CD4-positive, alpha-beta T cell treated with Interleukin-4 for 1 hour (primary cell): ENCODE results near the gene CDH4.

ENCODE experiments used
- DNase-seq, 2 donors: peaks; one replicate each; pipeline ENCODE4 v3.0.0-alpha.2; 2020 to 2022

Gene CDH4

GRCh38 chr20:61816606-61817460 lies 564.8 kb downstream of the CDH4 start:
- DNase-seq = no peak

GRCh38 chr20:61817575-61817974 lies 565.5 kb downstream of the CDH4 start:
- no peak for DNase-seq

GRCh38 chr20:61818746-61819573 lies 566.9 kb downstream of the CDH4 start:
- DNase-seq = no peak

- no peak for DNase-seq
Observed at GRCh38 chr20:61819574-61819846, 567.4 kb downstream of the CDH4 start.

- no peak for DNase-seq
Observed at GRCh38 chr20:61819921-61820825, 568.1 kb downstream of the CDH4 start.

- DNase-seq = no peak
Observed at GRCh38 chr20:61821735-61822134, 569.7 kb downstream of the CDH4 start.

- DNase-seq = no peak
Observed at GRCh38 chr20:61822396-61822795, 570.3 kb downstream of the CDH4 start.

GRCh38 chr20:61823242-61823641 lies 571.2 kb downstream of the CDH4 start:
- no peak for DNase-seq

GRCh38 chr20:61828891-61829290 lies 576.8 kb downstream of the CDH4 start:
- no peak for DNase-seq

- DNase-seq = no peak
Observed at GRCh38 chr20:61829526-61829925, 577.5 kb downstream of the CDH4 start.

GRCh38 chr20:61830241-61830930 lies 578.3 kb downstream of the CDH4 start:
- no peak for DNase-seq

GRCh38 chr20:61830991-61831390 lies 578.9 kb downstream of the CDH4 start:
- no peak for DNase-seq

GRCh38 chr20:61832181-61832580 lies 580.1 kb downstream of the CDH4 start:
- DNase-seq = no peak

- no peak for DNase-seq
Observed at GRCh38 chr20:61833807-61834610, 581.9 kb downstream of the CDH4 start.

GRCh38 chr20:61835301-61835700 lies 583.2 kb downstream of the CDH4 start:
- no peak for DNase-seq

GRCh38 chr20:61835791-61836350 lies 583.8 kb downstream of the CDH4 start:
- no peak for DNase-seq

GRCh38 chr20:61837200-61837599 lies 585.1 kb downstream of the CDH4 start:
- no peak for DNase-seq

GRCh38 chr20:61839223-61839911 lies 587.3 kb downstream of the CDH4 start:
- no peak for DNase-seq

- no peak for DNase-seq
Observed at GRCh38 chr20:61839912-61840778, 588.1 kb downstream of the CDH4 start.
